Spleen (tissue), 11 donors: ENCODE results near the gene DAAM2. TPM values are rescaled to one million over a fixed set of nuclear protein-coding genes. Genes with fewer than 3 reads are reported as not detected.

Experiments used
- DNase-seq: peaks from one replicate; pipeline ENCODE4 v3.0.0-alpha.2; 2020
- H3K27ac ChIP-seq, 8 donors: fragments of 200-600 bp; sonication (generic) in 7 of 8; 1 replicate in 4 of 8; 2 replicates in 4 of 8; pipeline versions ENCODE4 v1.5.0 to v1.8.0; 2016 to 2021; ENCODE audit warnings: inconsistent platforms in 4 of 8, mild to moderate bottlenecking in 4 of 8, moderate library complexity in 1 of 8
- H3K27me3 ChIP-seq, 7 donors: fragments of 200-600 bp; sonication (generic) in 6 of 7; replicated peaks in 1 of 7; 1 replicate in 4 of 7; 2 replicates in 3 of 7; pipeline versions ENCODE4 v1.5.0 to v1.8.0; 2016 to 2021; ENCODE audit warnings: inconsistent platforms in 3 of 7, mild to moderate bottlenecking in 1 of 7
- H3K36me3 ChIP-seq, 6 donors: fragments of 200-600 bp; sonication (generic) in 5 of 6; 1 replicate in 4 of 6; 2 replicates in 2 of 6; pipeline versions ENCODE4 v1.5.0 to v1.8.0; 2016 to 2021; ENCODE audit warnings: inconsistent platforms in 2 of 6
- H3K4me1 ChIP-seq, 6 donors: fragments of 200-600 bp; sonication (generic) in 5 of 6; 1 replicate in 3 of 6; 2 replicates in 3 of 6; pipeline versions ENCODE4 v1.5.0 to v1.8.0; 2016 to 2021; ENCODE audit warnings: inconsistent platforms in 3 of 6
- H3K4me3 ChIP-seq, 8 donors: fragments of 200-600 bp; sonication (generic) in 7 of 8; 1 replicate in 4 of 8; 2 replicates in 4 of 8; pipeline versions ENCODE4 v1.5.0 to v1.8.0; 2016 to 2021; ENCODE audit warnings: inconsistent platforms in 4 of 8, mild to moderate bottlenecking in 4 of 8, moderate library complexity in 2 of 8
- H3K9me3 ChIP-seq, 8 donors: fragments of 200-600 bp; sonication (generic) in 7 of 8; 1 replicate in 4 of 8; 2 replicates in 4 of 8; pipeline versions ENCODE4 v1.5.0 to v1.8.0; 2016 to 2021; ENCODE audit warnings: inconsistent platforms in 4 of 8
- POLR2A ChIP-seq, 3 donors: fragments of 450-650 bp; IDR thresholded peaks; one replicate each; pipeline ENCODE4 v1.5.1; 2017; ENCODE audit warnings: antibody characterized with exemption in 3 of 3, mild to moderate bottlenecking in 1 of 3
- POLR2AphosphoS5 ChIP-seq, 3 donors: sonication (generic); formaldehyde crosslinking; IDR thresholded peaks; one replicate each; pipeline ENCODE4 v1.5.1; 2017; ENCODE audit warnings: antibody characterized with exemption in 3 of 3
- WGBS, 5 donors: extraction: QIAGEN DNeasy Blood & Tissue Kit in 3 of 5; methylation state at CpG; one replicate each; pipeline versions ENCODE4 v1.1.5 to v1.1.7; 2013 to 2018; 5-methylcytosine and 5-hydroxymethylcytosine counted together
- intact Hi-C: fragments of 100-400 bp; cut with DNase I; formaldehyde crosslinking; loops from one replicate; pipeline ENCODE4 v1.15.0; 2023; ENCODE audit warnings: low total_unique reads
- polyA plus RNA-seq, 3 donors: library from polyadenylated mRNA; stranded (reverse); fragments of 200-250 nt; gene quantifications; one replicate each; pipeline ENCODE4 v1.2.1, GENCODE V29; 2013
- total RNA-seq, 7 donors: library from RNA; depleted of rRNA in 3 of 7; stranded (reverse); fragments of >200 nt in 3 of 7; fragmentation: NEBNext Ultra II Directional in 4 of 7; extraction: Animal tissue kit (Norgen Biotek cat#: 25700) in 4 of 7; gene quantifications; one replicate each; pipeline versions ENCODE4 v1.1.0 to v1.2.1, GENCODE V29; 2016 to 2021
- TF ChIP-seq, protein P1 (sequence below), 11 experiments: fragments of 200-600 bp in 7 of 11; fragments of 450-650 bp in 4 of 11; sonication (generic) in 4 of 11; IDR thresholded peaks in 8 of 11; conservative IDR thresholded peaks in 3 of 11; 1 replicate in 7 of 11; 2 replicates in 4 of 11; pipeline versions ENCODE4 v1.4.0 to v1.8.0; 2016 to 2021; ENCODE audit warnings: antibody characterized with exemption in 11 of 11, inconsistent platforms in 4 of 11, mild to moderate bottlenecking in 1 of 11
- donor health status: healthy with polysubstance abuse.
- donor health status: DM: no; HTN: no; CAD: no; lungs with moderate emphysema.
- donor health status: DM: no; HTN: no; CAD: no.
- donor health status: Bipolar disorder and iron deficiency.
- donor health status: healthy.
- donor health status: DM: no; HTN: no; CAD: no.
- donor health status: DM: yes; HTN: yes; CAD: no.

Gene DAAM2
- total and polyA plus RNA-seq, 10 donors = 6.0 to 115 (median 73.8) TPM

GRCh38 chr6:39925191-39925930 is 133.2 kb downstream of the DAAM2 start:
- 92 to 97% (median 94%) methylated on average over 22 of the region's 22 CpGs for WGBS, 5 donors
- DNase-seq = peak; percentile 63
- Histone ChIP-seq H3K36me3 (peaks cover 0 to 30% (median 3%) of the 10 kb centered on the region in 6 donors), H3K4me3 (no peak overlapping the region), H3K27ac (no peak overlapping the region), H3K9me3 (no peaks in the 10 kb centered on the region), H3K27me3 (peaks cover 0 to 4% (median 0%) of the 10 kb centered on the region in 7 donors), H3K4me1 (peaks cover 0 to 12% (median 0%) of the 10 kb centered on the region in 6 donors)
- TF ChIP-seq, protein P1, sequence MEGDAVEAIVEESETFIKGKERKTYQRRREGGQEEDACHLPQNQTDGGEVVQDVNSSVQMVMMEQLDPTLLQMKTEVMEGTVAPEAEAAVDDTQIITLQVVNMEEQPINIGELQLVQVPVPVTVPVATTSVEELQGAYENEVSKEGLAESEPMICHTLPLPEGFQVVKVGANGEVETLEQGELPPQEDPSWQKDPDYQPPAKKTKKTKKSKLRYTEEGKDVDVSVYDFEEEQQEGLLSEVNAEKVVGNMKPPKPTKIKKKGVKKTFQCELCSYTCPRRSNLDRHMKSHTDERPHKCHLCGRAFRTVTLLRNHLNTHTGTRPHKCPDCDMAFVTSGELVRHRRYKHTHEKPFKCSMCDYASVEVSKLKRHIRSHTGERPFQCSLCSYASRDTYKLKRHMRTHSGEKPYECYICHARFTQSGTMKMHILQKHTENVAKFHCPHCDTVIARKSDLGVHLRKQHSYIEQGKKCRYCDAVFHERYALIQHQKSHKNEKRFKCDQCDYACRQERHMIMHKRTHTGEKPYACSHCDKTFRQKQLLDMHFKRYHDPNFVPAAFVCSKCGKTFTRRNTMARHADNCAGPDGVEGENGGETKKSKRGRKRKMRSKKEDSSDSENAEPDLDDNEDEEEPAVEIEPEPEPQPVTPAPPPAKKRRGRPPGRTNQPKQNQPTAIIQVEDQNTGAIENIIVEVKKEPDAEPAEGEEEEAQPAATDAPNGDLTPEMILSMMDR (IDR thresholded peaks at IDR 0.05 in 8 of 11, conservative IDR thresholded peaks at IDR 0.05 in 3 of 11) = no peak
- TF ChIP-seq POLR2AphosphoS5 (IDR thresholded peaks at IDR 0.05) = no peak
- no peak for TF ChIP-seq POLR2A (IDR thresholded peaks at IDR 0.05)
- intact Hi-C loops = no loop called here

GRCh38 chr6:39925931-39926290 is 133.7 kb downstream of the DAAM2 start:
- no peak overlapping the region for H3K27ac ChIP-seq
- H3K36me3 ChIP-seq = peaks cover 0 to 30% (median 3%) of the 10 kb centered on the region in 6 donors
- peaks cover 0 to 4% (median 0%) of the 10 kb centered on the region in 7 donors for H3K27me3 ChIP-seq
- H3K4me3 ChIP-seq = no peak overlapping the region
- intact Hi-C loops = no loop called here
- DNase-seq = peak; percentile 55
- WGBS, 5 donors = 89 to 95% (median 91%) methylated on average over 2 to 3 of the region's 3 CpGs
- TF ChIP-seq POLR2AphosphoS5 (IDR thresholded peaks at IDR 0.05) (no peak), POLR2A (IDR thresholded peaks at IDR 0.05) (no peak)
- TF ChIP-seq, protein P1 (IDR thresholded peaks at IDR 0.05 in 8 of 11, conservative IDR thresholded peaks at IDR 0.05 in 3 of 11) = no peak
- no peaks in the 10 kb centered on the region for H3K9me3 ChIP-seq
- H3K4me1 ChIP-seq = peaks cover 0 to 12% (median 0%) of the 10 kb centered on the region in 6 donors

DNA sequence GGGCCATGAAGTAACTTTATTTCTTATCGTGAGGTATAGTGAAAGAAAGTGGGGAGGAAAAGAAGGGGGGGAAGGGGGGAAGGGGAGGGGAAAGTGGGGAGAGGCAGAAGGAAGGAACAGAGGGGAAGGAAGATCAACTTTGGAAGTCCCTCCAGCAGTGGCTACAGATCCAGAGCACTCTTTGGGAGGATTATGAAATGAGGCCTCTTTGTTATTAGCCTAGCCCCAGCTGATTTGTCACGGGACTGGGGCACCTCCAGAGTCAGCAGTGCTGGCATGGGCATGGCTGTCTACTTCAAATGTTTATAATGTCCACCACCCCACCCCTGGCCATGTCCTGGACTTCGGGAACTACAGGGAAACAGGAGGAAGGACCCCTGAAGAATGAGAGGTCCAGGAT is 134.5 kb downstream of the DAAM2 start:
- WGBS, 5 donors = 70 to 80% (median 79%) methylated on average over 3 of the region's 3 CpGs
- H3K9me3 ChIP-seq = no peaks in the 10 kb centered on the region
- TF ChIP-seq, protein P1 (IDR thresholded peaks at IDR 0.05 in 8 of 11, conservative IDR thresholded peaks at IDR 0.05 in 3 of 11) = no peak
- no peak for TF ChIP-seq POLR2AphosphoS5 (IDR thresholded peaks at IDR 0.05)
- TF ChIP-seq POLR2A (IDR thresholded peaks at IDR 0.05) = no peak
- H3K36me3 ChIP-seq = peaks cover 0 to 30% (median 3%) of the 10 kb centered on the region in 6 donors
- H3K27me3 ChIP-seq = peaks cover 0 to 4% (median 0%) of the 10 kb centered on the region in 7 donors
- intact Hi-C loops = no loop called here
- H3K4me1 ChIP-seq = peaks cover 0 to 12% (median 0%) of the 10 kb centered on the region in 6 donors
- no peak overlapping the region for H3K4me3 ChIP-seq
- H3K27ac ChIP-seq = no peak overlapping the region
- peak; percentile 12 for DNase-seq

DNA sequence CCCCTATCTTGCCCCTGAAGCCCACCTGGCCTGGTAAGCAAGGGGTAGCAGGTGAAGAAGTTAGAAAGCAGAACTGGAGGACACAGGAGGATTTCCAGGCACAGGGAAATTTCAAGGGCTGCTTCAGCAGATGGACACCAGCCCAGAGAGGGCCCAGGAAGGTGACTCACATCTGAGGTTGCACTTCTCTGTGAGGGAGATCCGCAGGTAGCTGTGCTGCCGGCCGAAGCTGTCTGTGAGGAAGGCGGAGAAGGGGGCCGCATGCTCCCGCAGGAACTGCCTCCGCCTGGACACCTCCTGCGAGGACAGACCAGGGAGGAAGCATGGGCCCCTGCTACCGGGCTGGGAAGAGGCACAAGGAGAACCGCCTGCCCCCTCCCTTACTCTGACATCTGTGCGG is 135.0 kb downstream of the DAAM2 start:
- peaks cover 0 to 30% (median 3%) of the 10 kb centered on the region in 6 donors for H3K36me3 ChIP-seq
- intact Hi-C loops = no loop called here

More for the DNA sequence above, 135.0 kb downstream of the DAAM2 start:
- DNase-seq = no peak
- TF ChIP-seq, protein P1 (IDR thresholded peaks at IDR 0.05 in 8 of 11, conservative IDR thresholded peaks at IDR 0.05 in 3 of 11) = no peak
- TF ChIP-seq POLR2AphosphoS5 (IDR thresholded peaks at IDR 0.05) (no peak), POLR2A (IDR thresholded peaks at IDR 0.05) (no peak)
- peaks cover 0 to 4% (median 0%) of the 10 kb centered on the region in 7 donors for H3K27me3 ChIP-seq
- H3K4me1 ChIP-seq = peaks cover 0 to 12% (median 0%) of the 10 kb centered on the region in 6 donors
- H3K9me3 ChIP-seq = no peaks in the 10 kb centered on the region
- H3K4me3 ChIP-seq = no peak overlapping the region
- WGBS, 5 donors = 84 to 95% (median 93%) methylated on average over 8 to 11 of the region's 11 CpGs
- H3K27ac ChIP-seq = no peak overlapping the region
